HG02970 (cell line): Measurements from ENCODE around the gene LTBP3.
"Not testable (repeated sequence)": the region's sequence is repeated elsewhere in the genome, so short reads cannot be mapped to it uniquely, and the experiment has no call there.

Experiments
- ATAC-seq: cut with Tn5 transposase; IDR thresholded peaks from one replicate; pipeline ENCODE4 v1.9.1; 2021; ENCODE audit warnings: mild to moderate bottlenecking, moderate library complexity, moderate number of reproducible peaks; ENCODE audit not compliant: unreplicated experiment, low FRiP score

Gene LTBP3

DNA sequence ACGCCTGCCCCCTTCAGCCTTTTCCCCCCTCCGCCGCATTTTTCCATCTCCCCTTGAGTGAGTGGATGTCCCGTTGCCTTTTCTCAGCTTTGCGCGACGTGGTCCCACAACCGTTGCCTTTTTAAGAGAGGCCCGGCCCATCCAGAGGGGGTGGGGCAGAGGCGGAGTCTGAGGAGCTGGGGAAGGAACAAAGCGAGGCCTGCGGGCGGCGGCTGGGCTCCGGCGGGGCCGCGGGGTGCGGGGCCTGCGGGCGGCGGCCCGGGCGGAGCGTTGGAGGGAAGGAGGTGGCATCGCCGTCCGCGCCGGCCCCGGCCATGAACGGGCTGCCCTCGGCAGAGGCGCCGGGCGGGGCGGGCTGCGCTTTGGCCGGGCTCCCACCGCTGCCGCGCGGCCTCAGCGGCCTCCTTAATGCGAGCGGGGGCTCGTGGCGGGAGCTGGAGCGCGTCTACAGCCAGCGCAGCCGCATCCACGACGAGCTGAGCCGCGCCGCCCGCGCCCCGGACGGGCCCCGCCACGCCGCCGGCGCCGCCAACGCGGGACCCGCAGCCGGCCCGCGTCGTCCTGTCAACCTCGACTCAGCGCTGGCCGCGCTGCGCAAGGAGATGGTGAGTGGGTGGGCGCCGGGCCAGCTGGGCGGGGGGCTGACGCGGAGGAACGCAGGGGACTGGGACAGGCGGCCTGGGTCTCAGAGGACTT lies 14.3 kb upstream of the LTBP3 start, which contains the start of gene FAM89B:
TSS of gene FAM89B (plus strand) at position 183 of the 696 bp plus-strand sequence. CDS start at position 315, 132 bp downstream.
- ATAC-seq: no peak

DNA sequence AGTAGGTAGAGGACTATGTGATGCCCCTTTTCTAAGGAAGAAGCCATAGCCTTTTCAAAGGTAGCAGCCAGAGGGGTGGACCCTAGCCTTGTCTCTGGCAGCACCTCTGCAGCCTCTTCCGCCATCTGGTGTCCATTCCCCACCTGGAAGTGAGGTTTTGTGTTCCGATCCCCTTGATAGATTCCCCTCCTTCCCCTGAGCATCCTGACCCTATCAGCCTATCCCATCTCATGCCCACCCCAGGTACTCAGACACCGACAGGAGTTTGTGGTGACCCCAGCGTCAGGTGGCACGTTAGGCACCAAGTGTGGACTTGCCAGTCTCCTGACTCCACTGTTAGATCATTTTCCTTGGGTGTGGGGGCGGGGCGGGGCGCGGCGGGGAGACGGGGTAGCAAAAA lies 13.8 kb upstream of the LTBP3 start:
- ATAC-seq: no peak

DNA sequence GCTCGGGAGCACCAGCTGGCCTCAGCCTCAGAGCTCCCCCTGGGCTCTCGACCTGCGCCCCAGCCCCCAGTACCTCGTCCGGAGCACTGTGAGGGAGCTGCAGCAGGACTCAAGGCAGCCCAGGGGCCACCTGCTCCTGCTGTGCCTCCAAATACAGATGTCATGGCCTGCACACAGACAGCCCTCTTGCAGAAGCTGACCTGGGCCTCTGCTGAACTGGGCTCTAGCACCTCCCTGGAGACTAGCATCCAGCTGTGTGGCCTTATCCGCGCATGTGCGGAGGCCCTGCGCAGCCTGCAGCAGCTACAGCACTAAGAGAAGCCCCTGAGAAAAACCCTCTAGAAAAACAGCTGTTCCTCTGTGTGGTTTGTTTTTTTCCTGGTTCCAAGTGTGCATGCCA lies 13.3 kb upstream of the LTBP3 start:
- no peak for ATAC-seq

DNA sequence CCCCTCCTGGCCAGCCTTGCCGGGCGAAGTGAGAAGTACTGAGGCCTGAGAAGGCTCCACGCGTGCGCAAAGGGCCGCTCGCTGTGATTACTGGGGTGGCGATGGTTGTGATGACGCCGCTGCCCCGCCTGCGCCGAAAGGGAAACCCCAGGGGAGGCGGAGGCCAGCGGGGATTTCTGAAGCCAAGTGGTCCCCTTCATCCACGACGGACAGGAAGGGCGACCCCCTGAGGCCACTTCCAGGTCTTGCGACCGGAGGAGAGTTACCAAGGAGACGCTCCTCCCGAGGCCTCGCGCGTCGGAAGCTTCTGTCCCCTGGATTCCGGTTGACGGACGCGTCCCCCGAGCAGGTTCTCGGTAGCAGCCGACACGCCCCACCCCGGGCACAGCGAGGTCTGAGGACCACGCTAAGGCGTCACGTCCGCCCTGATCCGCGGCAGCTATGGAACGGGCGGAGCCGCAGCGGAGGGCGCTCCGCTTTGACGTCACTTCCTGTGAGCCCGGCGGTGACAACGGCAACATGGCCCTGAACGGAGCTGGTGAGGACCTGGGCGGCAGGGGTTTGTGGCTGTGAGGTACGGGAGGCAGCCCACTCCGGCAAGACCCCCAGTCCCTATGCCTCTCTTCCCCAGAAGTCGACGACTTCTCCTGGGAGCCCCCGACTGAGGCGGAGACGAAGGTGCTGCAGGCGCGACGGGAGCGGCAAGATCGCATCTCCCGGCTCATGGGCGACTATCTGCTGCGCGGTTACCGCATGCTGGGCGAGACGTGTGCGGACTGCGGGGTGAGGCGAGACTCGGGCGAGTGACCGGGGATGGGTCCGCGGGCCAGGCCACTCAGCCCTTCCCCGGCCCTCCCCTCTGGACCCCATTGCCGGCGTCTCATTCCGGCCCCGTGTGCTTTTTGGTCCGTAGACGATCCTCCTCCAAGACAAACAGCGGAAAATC lies 12.1 kb upstream of the LTBP3 start, which contains the start of gene ZNRD2:
TSS of gene ZNRD2 (plus strand) at position 505 of the 946 bp plus-strand sequence. CDS start at position 520, 15 bp downstream.
- ATAC-seq: peak; percentile 59

DNA sequence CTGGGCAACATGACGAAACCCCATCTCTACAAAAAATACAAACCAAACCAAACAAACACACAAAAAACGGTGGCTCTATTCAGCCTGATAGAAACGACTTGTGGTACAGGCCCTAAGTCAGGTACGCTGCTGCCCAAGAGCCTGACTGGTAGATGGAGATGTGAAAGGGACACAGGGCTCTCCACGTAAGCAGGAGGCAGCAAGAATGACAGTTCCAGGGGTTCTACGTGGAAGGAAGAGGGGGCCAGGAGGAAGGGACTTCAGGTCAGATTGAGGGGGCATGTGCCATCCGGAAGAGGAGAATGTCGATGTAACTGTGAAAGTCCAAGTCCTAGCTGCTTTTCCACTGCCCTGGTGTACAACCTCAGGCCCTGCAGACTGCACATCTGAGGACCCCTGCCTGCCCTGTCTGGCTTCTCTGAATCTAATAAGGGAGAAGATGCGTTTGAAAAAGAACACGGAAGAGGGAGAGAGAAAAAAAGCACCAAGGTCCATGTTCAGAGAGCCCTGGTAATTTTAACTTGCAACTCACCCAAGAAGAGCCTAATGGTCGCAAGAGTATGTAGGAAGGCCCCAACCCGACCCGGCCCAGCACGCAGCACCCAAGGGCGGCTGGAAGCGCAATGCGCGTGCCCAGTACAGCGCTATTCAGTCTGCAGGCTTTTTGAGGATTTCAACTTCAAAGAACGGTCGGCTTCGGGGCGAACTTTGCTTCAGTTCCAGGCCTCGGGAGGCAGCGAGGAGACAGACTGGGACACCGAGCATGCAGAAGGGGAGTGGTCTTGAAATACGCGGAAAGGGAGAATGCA lies 11.2 kb upstream of the LTBP3 start:
- no peak for ATAC-seq

DNA sequence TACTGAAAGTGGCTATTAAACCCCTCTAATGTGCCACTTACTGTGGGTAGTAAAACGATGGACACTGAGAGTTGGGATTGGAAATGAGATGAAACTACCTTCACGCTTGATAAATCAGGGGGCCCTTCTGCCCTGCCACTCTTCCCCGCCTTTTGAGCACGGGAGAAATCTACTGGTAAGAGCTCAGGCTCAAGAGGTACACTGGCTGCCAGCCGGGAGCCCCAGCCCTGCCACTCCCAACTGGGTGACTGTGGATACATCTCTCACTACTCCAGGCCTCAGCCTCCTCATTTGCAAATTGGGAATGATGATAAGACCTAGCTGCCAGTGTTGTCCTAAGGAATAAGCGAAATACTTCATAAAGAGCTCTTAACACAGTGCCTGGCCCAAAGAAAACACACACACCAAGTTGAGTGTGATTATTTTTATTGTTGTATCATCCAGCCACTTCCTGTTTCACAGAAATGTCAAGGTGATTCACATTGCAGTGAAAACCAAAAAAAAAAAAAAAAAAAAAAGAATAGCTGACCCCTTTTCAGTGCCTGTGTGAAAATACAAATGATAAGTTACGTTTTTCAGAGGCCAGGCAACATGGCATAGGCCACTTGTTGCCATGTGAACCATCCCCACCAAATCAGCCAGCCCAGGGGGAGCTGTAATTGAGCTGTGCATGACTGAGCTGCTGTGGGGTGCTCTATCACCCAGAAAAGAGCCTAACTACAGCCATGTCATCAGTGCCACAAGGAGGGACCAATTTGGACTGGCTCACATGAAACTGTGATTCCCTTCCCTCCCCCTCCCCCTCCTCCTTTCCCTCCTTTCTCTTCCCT lies 7.7 kb upstream of the LTBP3 start:
- ATAC-seq: no peak

DNA sequence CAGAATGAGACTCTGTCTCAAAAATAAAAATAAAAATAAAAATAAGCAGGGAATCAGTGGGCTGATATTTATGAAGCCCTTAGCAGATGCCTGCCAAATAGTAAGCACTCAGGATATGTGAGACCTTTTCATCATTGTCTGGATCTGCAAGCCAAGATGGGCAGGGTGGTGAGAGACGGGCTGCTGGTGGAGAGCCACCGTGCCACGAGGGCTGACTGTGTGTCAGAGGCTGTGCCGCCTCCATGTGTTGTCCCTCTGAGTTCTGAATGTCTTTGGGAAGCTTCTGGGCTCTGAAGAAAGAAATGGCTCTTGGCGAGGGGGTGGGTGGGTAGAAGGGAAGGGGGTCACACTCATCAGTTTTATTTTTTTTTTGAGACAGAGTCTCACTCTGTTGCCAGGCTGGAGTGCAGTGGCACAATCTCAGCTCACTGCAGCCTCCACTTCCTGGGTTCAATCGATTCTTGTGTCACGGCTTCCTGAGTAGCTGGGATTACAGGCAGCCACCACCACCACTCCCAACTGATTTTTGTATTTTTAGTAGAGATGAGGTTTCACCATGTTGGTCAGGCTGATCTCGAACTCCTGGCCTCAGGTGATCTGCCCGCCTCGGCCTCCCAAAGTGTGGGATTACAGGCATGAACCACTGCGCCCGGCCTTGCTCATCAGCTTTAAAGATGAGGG lies 6.9 kb upstream of the LTBP3 start:
- not testable (repeated sequence) for ATAC-seq

DNA sequence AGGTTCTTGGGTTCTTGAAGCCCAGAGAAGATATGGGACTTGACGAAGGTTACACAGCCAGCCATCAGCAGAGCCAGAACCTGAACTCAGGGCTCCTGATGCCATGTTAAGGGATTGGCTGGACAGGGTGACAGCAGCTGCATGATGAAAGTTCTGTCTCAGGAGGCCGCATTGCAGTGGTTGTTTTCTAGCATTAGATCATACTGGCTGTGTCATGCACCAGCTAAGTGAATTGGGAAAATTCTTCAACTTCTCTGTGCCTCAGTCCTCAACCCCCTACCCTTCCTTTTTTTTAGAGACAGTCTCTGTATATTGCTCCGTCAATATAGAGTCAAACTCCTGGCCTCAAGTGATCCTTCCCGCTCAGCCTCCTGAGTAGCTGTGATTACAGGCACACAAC lies 5.4 kb upstream of the LTBP3 start:
- ATAC-seq: no peak

DNA sequence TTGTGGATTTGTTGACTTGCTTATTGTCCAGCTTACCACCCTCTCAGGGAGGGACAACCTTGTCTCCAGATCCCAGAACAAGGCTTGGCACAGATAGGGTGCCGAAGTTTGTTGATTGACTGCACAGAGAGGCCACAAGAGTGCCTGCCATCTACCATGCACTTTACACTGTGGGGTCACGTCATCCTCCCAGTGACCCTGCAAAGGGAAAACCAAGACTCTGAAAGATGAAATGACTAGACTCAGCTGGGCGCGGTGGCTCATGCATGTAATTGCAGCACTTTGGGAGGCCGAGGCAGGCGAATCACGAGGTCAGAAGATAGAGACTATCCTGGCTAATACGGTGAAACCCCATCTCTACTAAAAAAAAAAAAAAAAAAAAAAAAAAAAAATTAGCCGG lies 4.6 kb upstream of the LTBP3 start:
- no peak for ATAC-seq

DNA sequence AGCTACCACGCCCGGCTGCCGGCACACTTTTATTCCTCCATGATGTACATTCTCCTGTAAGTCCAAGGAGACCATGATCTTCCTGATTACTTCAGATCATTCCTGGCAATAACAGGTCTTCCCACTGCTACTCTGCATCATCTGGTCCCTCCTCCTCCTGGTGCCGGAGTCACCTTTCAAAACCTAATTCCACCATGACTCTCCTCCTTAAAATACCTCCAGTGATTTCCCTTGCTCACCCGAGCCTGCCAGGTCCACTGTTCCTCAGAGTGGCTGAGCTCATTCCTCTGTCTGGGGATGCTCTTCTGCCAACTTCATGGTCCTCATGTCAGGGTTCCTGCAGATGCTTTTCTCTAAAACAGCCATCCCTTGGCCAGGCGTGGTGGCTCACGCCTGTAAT lies 3.9 kb upstream of the LTBP3 start:
- ATAC-seq: no peak

DNA sequence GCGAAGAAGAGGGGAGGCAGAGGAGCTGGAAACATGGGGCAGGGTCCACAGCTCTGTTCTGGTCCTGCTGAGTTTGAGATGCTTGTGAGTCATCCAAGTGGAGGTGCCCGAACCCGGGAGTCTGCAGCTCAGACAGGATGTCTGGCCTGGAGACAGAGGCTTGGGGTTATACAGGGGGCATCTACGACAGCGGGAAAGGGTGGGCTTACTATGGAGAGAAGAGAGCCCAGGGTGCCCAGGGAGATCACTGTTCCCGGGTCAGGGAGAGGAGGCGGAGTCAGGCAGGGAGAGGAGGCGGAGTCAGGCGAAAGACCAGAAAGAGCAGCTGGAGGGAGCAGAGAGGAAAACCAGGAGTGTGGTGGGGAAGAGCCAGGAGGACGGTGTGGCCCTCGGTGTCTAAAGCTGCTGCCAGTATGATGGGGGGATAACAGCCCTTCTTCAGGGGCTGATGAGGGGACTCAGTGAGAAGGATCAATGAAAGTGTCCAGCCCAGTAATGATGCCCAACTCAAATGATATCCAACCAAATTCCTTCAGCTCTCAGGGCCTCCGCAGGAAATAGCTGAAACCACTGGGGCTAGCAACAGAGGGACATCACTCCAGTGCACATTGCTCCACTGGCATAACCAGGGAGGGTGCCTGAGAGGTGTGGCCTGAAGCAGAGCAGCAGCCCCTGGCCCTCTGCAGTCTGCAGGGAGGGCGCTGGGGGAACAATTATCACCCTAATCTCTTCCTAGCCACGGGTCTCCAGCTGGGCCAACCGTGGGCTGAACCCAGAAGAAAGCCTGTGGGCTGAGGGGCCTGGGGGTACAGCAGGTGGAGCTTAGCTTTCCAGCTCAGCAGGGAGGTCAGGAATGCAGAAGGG lies 2.6 kb upstream of the LTBP3 start:
- no peak for ATAC-seq

DNA sequence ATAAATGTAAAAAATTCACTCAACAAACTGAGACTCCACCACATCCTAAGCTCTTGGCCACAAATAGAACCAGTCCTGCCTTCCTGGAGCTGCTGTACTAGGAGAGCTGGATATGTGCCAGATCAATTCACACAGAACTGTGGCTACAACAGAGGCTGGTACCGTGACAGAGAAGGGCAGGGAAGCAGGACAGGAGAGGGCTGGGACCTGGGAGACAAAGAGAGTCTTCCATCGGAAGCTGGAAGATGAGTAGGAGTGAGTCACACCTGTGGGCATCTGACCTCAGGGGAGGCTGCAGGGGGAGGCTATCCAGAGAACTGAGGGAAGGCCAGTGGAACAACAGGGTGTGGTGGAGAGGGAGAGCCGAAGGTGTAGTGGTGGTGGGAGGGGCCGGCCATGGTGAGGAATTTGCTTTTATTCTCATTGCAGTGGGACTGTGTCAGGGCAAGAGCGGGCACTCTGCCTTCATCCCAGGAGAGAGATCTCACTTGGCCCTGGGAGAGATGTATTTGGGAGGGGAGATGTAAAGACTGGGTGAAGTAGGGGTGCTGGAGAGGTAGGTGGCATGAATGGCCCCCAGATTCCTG lies 1.9 kb upstream of the LTBP3 start:
- no peak for ATAC-seq

DNA sequence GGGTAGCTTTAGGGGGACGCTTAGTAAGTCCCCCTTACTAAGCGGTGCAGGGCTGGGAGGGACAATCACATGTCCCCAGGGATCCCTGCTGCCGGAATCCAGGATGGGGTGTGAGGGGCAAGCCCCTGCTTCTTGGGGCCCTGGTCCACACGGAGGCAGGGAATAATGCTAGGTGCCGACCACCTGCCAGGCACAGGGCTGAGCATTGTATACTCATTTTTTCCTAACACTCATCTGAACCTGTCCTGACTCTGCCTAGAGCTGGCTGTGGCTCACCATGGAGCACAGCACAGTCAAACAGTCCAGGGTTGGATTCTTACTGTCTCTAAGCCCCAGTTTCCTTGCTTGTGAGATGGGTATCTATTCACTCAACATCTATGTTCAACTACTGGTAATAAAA lies 1.4 kb upstream of the LTBP3 start:
- ATAC-seq: no peak

DNA sequence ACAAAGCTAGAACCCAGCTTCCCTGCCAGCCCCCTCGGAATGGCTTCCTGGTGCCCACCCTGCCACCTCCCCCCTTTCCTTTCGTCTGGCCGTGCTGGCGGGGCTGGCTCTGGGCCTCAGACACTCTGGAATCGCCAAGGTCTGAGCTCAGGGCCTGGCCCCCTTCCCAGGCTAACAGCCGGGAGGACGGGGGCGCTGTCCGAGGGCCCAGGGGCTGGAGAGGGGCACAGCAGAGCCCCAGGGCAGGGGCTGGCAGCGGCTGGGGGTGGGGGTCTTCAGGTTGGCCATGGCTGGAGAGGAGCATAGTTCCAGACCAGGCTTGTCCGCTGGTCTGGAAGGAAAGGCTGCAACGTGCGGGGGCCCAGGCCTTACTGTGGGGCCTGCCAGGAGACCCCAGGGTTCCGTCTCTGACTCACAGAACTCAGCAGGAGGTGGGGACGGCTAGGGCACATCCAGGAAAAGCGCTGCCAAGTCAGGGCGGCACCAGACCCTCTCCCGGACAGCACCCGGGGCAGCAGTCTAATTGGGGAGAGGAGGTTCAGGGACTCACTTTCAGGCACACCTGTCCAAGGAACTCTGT lies 861 bp upstream of the LTBP3 start:
- no peak for ATAC-seq

DNA sequence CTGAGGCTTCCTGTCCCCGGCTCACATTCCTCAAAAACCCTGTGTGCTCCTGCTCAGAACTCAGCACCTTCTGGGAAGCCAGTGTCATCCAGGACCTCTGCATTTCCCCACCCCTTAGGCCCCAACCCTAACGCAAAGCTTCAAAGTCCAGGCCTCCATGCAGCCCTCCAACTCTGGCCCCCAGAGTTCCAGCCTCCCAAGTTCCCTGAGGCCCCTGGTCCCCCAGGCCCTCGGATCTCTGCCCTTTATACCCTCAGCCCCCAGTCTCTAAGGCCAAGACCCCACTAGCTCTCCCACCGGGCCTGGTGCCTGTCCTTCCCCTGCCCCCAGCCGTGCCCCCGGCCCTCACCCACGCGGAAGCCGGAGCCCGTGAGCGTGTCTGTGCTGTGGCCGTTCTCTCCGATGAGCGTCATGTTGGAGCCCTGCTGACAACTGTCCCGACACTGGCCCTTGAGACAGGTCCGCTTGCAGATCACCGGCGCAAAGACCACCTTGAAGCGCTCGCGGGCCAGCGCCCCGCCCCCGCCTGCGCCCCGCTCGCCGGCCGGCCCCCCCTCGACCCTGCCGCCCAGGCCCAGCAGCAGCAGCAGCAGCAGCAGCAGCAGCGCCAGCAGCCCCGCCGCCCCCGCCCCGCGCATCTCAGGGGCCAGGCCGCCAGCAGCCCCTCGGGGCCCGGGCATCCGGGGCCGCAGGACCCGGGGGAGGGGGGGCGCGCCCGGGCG lies 718 bp downstream of the LTBP3 start:
- no peak for ATAC-seq

DNA sequence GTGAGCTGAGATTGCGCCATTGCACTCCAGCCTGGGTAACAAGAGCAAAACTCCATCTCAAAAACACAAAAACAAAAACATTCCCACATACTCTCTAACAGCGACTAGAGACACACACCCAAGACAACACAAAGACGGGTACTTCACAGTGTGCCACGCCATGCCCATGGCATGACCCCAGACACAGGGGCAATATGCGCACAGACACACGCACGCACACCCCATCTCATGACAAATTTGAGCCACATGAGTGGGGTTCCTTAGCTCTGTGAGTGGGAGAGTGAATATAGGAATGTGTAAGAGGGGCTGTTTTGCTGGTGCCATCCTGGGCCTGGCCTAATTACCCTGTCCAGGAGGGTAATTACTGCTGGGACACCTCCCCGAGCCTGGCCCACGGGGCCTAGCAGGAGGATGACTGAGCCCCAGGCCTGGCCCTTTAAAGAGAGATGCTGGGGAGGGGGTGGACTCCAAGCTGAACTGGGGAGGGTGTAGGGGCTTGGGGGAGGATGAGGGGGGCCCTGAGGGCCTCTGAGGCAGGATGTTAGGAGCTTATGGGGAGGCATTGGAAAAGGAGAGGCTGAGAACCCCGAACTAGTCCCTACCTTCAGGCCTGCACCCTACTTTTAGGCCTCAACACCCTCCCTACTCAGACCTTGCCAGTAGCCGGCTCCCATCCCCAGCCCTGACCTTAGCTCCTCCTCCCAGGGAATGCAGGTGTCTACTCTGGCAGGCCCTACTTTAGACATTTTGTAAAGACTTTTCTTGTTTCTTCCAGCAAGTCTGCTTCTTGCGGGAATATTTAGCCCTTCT lies 1.5 kb downstream of the LTBP3 start:
- ATAC-seq: no peak
